ENCODE measurements around the gene SNX3. TPM values are rescaled to one million over a fixed set of nuclear protein-coding genes. Genes with fewer than 3 reads are reported as not detected.
A peak's percentile ranks its signal among the peaks of the same experiment; 100 is the strongest.

SNX3 gene
- total and polyA plus RNA-seq, 10 donors = 132 to 236 (median 170) TPM

- H3K9me3 ChIP-seq = no peaks in the 10 kb centered on the region
- intact Hi-C loops (cut with DNase I; ENCODE audit: low total_unique reads) = no loop called here
- TF ChIP-seq POLR2AphosphoS5 (IDR thresholded peaks at IDR 0.05) (no peak), CTCF (IDR thresholded peaks at IDR 0.05 in 8 of 11, conservative IDR thresholded peaks at IDR 0.05 in 3 of 11) (no peak), POLR2A (IDR thresholded peaks at IDR 0.05) (no peak)
Measured at GRCh38 chr6:108200186-108200585, 60.7 kb downstream of the SNX3 start.

DNA sequence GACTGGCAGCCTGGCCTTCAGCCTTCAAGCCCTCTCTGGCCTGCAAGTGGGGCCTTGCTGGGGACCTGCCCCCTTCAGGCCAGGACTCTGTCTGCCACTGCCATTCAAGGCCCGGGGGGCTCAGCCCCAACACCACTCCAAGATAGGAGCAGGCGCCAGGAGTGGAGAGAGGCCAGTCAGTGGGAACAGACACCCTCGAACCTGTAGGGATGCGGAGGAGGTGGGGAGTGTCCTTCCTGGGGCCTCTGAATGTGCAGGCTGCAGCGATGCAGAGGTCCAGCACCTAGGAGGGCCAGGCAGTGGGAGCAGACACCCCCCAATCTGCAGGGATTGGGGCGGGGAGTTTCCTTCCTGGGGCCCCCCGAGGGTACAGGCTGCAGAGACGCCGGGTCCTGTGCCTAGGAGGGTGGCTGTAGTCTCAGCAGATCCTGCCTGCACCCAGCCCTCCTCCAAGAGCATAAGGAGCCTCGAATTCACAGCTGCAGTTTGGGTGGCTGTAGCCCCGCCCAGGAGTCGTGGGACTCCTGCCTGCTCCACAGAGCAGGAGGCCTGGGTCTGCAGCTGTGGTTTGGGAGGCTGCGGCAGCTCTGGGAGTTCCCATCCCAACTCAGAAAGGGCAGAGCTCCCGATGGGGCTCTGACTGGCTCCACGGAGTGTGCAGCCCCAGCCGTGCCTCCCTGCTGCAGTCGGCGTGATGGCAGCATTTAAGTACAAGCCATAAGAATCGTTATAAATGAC, 61.9 kb downstream of the SNX3 start:
- WGBS, 5 donors = 78 to 87% (median 84%) methylated on average over 8 to 19 of the region's 19 CpGs
- peaks cover 0 to 17% (median 0%) of the 10 kb centered on the region in 7 donors for H3K27me3 ChIP-seq (replicated peaks in 1 of 7)
- DNase-seq = no peak
- TF ChIP-seq POLR2AphosphoS5 (IDR thresholded peaks at IDR 0.05) (peak in 1 of 3 donors; percentile 31), POLR2A (IDR thresholded peaks at IDR 0.05) (no peak), CTCF (IDR thresholded peaks at IDR 0.05 in 8 of 11, conservative IDR thresholded peaks at IDR 0.05 in 3 of 11) (no peak)
- intact Hi-C loops (cut with DNase I; ENCODE audit: low total_unique reads) = no loop called here
- peaks cover 0 to 39% (median 0%) of the 10 kb centered on the region in 6 donors for H3K36me3 ChIP-seq
- H3K27ac ChIP-seq = no peak overlapping the region
- H3K4me1 ChIP-seq = no peaks in the 10 kb centered on the region
- H3K4me3 ChIP-seq = no peak overlapping the region
- no peaks in the 10 kb centered on the region for H3K9me3 ChIP-seq

More at GRCh38 chr6:108200186-108200585, 60.7 kb downstream of the SNX3 start:
- Histone ChIP-seq H3K4me3 (no peak overlapping the region), H3K4me1 (no peaks in the 10 kb centered on the region), H3K27me3 (replicated peaks in 1 of 7) (peaks cover 0 to 4% (median 0%) of the 10 kb centered on the region in 7 donors), H3K27ac (no peak overlapping the region), H3K36me3 (peaks cover 0 to 47% (median 0%) of the 10 kb centered on the region in 6 donors)
- no peak for DNase-seq
- 85 to 94% (median 88%) methylated on average over 8 of the region's 8 CpGs for WGBS, 5 donors

DNA sequence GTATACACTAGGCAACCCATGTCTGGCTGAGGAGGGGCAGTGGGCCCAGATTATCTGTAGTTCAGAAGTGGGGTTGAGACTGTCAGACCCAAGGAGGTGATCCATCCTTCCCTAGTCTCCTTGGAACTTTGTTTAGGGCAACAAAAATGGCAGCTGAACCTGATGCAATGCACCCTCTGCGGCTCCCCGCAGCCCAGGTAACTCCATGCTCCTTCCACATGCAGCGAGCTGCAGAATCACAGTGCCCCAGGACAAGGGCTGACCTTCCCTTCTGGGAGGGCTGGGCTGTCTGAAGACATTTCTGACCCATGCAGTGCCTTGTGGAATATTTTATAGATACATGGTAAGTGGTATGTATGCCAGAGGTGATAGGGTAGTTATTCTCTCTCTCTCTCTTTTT, 65.6 kb downstream of the SNX3 start:
- 89 to 96% (median 93%) methylated on average over 3 of the region's 3 CpGs for WGBS, 5 donors
- no peak overlapping the region for H3K27ac ChIP-seq
- no peaks in the 10 kb centered on the region for H3K9me3 ChIP-seq
- H3K27me3 ChIP-seq (replicated peaks in 1 of 7) = peaks cover 0 to 27% (median 0%) of the 10 kb centered on the region in 7 donors
- intact Hi-C loops (cut with DNase I; ENCODE audit: low total_unique reads) = no loop called here
- H3K4me1 ChIP-seq = no peaks in the 10 kb centered on the region
- no peak for TF ChIP-seq POLR2A (IDR thresholded peaks at IDR 0.05)
- TF ChIP-seq POLR2AphosphoS5 (IDR thresholded peaks at IDR 0.05) = no peak
- TF ChIP-seq CTCF (IDR thresholded peaks at IDR 0.05 in 8 of 11, conservative IDR thresholded peaks at IDR 0.05 in 3 of 11) = no peak
- peaks cover 0 to 6% (median 0%) of the 10 kb centered on the region in 6 donors for H3K36me3 ChIP-seq
- H3K4me3 ChIP-seq = no peak overlapping the region
- DNase-seq = no peak

- H3K36me3 ChIP-seq = no peaks in the 10 kb centered on the region
- WGBS, 5 donors = 81 to 90% (median 88%) methylated on average over 8 of the region's 8 CpGs
Measured at GRCh38 chr6:108194503-108194902, 66.3 kb downstream of the SNX3 start.

More at GRCh38 chr6:108194503-108194902, 66.3 kb downstream of the SNX3 start:
- Histone ChIP-seq H3K9me3 (no peaks in the 10 kb centered on the region), H3K27me3 (replicated peaks in 1 of 7) (peaks cover 0 to 32% (median 0%) of the 10 kb centered on the region in 7 donors), H3K4me3 (no peak overlapping the region), H3K27ac (no peak overlapping the region), H3K4me1 (no peaks in the 10 kb centered on the region)
- intact Hi-C loops (cut with DNase I; ENCODE audit: low total_unique reads) = no loop called here
- no peak for TF ChIP-seq POLR2A (IDR thresholded peaks at IDR 0.05)
- no peak for TF ChIP-seq POLR2AphosphoS5 (IDR thresholded peaks at IDR 0.05)
- no peak for TF ChIP-seq CTCF (IDR thresholded peaks at IDR 0.05 in 8 of 11, conservative IDR thresholded peaks at IDR 0.05 in 3 of 11)
- no peak for DNase-seq
